GM12878 (cell line): ENCODE data around the gene ZSCAN20. TPM values are rescaled to one million over a fixed set of nuclear protein-coding genes. Genes with fewer than 3 reads are reported as not detected.

ENCODE experiments used
- ATAC-seq: fragments of 200-7000 bp; cut with Tn5 transposase; 3 replicates; pipeline ENCODE4 v1.9.1; 2020; ENCODE audit warnings: mild to moderate bottlenecking, moderate library complexity
- BruUV-seq: library from RNA; stranded (reverse); fragments of 400-500 nt; replicated peaks from 2 replicates; lab custom pipeline; 2021; lab: Mats Ljungman, UMichigan
- CTCF ChIA-PET: fragments of 300-600 bp; sonication (Branson Sonifier 250); formaldehyde crosslinking; extraction: SDS; loops from one replicate; lab custom pipeline; 2021; ENCODE audit warnings: inconsistent platforms; lab: Yijun Ruan, JAX
- POLR2A ChIA-PET: fragments of 350-600 bp; formaldehyde crosslinking; extraction: SDS; loops from one replicate; lab custom pipeline; 2021; ENCODE audit warnings: inconsistent platforms; lab: Charles Lee
- RAD21 ChIA-PET: fragments of 300-600 bp; sonication (Branson Sonifier 250); formaldehyde crosslinking; loops from one replicate; lab custom pipeline; 2023; ENCODE audit warnings: antibody characterized with exemption; ENCODE audit not compliant: unreplicated experiment; lab: Charles Lee
- SMC1A ChIA-PET: fragments of 300-600 bp; sonication (Branson Sonifier 250); formaldehyde crosslinking; loops from one replicate; lab custom pipeline; 2023; ENCODE audit not compliant: unreplicated experiment, uncharacterized antibody; lab: Charles Lee
- DNase-seq: peaks from one replicate; pipeline ENCODE4 v3.0.0-alpha.2; 2011; ENCODE audit warnings: low read depth, low spot score
- FAIRE-seq: peaks from 3 replicates; lab custom pipeline; 2011; peaks lifted over from hg19 to GRCh38; lab: Jason Lieb, UNC
- H2AFZ ChIP-seq: 2 replicates; pipeline ENCODE4 v1.6.0; 2011; ENCODE audit warnings: low read depth, low read length, control low read depth; ENCODE audit not compliant: control insufficient read depth
- H3K27ac ChIP-seq: 2 replicates; pipeline ENCODE4 v1.5.1; 2011; ENCODE audit warnings: control low read depth; ENCODE audit not compliant: control insufficient read depth, insufficient read depth
- H3K27me3 ChIP-seq, 2 experiments: replicated peaks in 1 of 2; 2 replicates each; pipeline versions ENCODE4 v1.6.0 to v1.6.1; 2011; ENCODE audit warnings: low read length in 1 of 2; ENCODE audit not compliant: control insufficient read depth in 2 of 2, insufficient read depth in 2 of 2
- H3K36me3 ChIP-seq, 2 experiments: 2 replicates each; pipeline ENCODE4 v1.5.1; 2011; ENCODE audit warnings: low read length in 1 of 2; ENCODE audit not compliant: control insufficient read depth in 2 of 2, insufficient read depth in 2 of 2
- H3K4me1 ChIP-seq: 2 replicates; pipeline ENCODE4 v1.6.1; 2011; ENCODE audit warnings: mild to moderate bottlenecking, low read length, moderate library complexity, mixed read lengths; ENCODE audit not compliant: control insufficient read depth, insufficient read depth
- H3K4me2 ChIP-seq: 2 replicates; pipeline ENCODE4 v1.6.0; 2011; ENCODE audit warnings: control low read depth; ENCODE audit not compliant: control insufficient read depth, insufficient read depth
- H3K4me3 ChIP-seq: fragments of 200-600 bp; sonication (generic); 2 replicates; pipeline ENCODE4 v1.5.1; 2016
- H3K79me2 ChIP-seq: 2 replicates; pipeline ENCODE4 v1.6.0; 2011; ENCODE audit warnings: low read length; ENCODE audit not compliant: control insufficient read depth, insufficient read depth
- H3K9ac ChIP-seq: 2 replicates; pipeline ENCODE4 v1.8.0; 2011; ENCODE audit warnings: low read length, control low read depth, mixed read lengths; ENCODE audit not compliant: control insufficient read depth, insufficient read depth
- H3K9me3 ChIP-seq: replicated peaks from 3 replicates; pipeline ENCODE4 v1.5.1; 2011; ENCODE audit warnings: mild to moderate bottlenecking, low read length; ENCODE audit not compliant: control insufficient read depth, insufficient read depth
- H4K20me1 ChIP-seq: 2 replicates; pipeline ENCODE4 v1.6.0; 2011; ENCODE audit not compliant: control insufficient read depth, insufficient read depth
- BCL3 ChIP-seq: IDR thresholded peaks from 2 replicates; pipeline ENCODE4 v1.6.1; 2011; ENCODE audit warnings: borderline replicate concordance, low read depth, mild to moderate bottlenecking, moderate library complexity, low read length; ENCODE audit not compliant: insufficient read depth, poor library complexity, severe bottlenecking
- BMI1 ChIP-seq: fragments of 450-650 bp; IDR thresholded peaks from 2 replicates; pipeline ENCODE4 v1.6.1; 2016; ENCODE audit warnings: mild to moderate bottlenecking, moderate library complexity, borderline replicate concordance
- CEBPZ ChIP-seq: fragments of 150-350 bp; IDR thresholded peaks from 2 replicates; pipeline ENCODE4 v1.6.1; 2016; ENCODE audit warnings: low read depth, low read length
- CHD1 ChIP-seq: IDR thresholded peaks from 2 replicates; pipeline ENCODE4 v1.6.1; 2012; ENCODE audit warnings: low read depth, low read length, improper control_type of control experiment
- HCFC1 ChIP-seq: fragments of 150-350 bp; IDR thresholded peaks from 2 replicates; pipeline ENCODE4 v1.6.1; 2014; ENCODE audit warnings: low read length
- MTA3 ChIP-seq: IDR thresholded peaks from 2 replicates; pipeline ENCODE4 v1.6.1; 2012; ENCODE audit warnings: low read length, inconsistent platforms, borderline replicate concordance
- NBN ChIP-seq: fragments of 450-650 bp; IDR thresholded peaks from 2 replicates; pipeline ENCODE4 v1.6.1; 2016
- PAX5 ChIP-seq: IDR thresholded peaks from 2 replicates; pipeline ENCODE4 v1.6.1; 2011; ENCODE audit warnings: low read depth, low read length, borderline replicate concordance
- PKNOX1 ChIP-seq: fragments of 450-650 bp; IDR thresholded peaks from 2 replicates; pipeline ENCODE4 v1.6.1; 2016; ENCODE audit warnings: mild to moderate bottlenecking
- RCOR1 ChIP-seq: conservative IDR thresholded peaks from 2 replicates; pipeline ENCODE4 v1.6.1; 2012; ENCODE audit warnings: low read depth, low read length, improper control_type of control experiment
- SKIL ChIP-seq: fragments of 450-650 bp; IDR thresholded peaks from 2 replicates; pipeline ENCODE4 v1.6.1; 2017; ENCODE audit warnings: mild to moderate bottlenecking, low read depth, inconsistent platforms; ENCODE audit not compliant: poor library complexity, severe bottlenecking
- SMAD1 ChIP-seq: fragments of 450-650 bp; IDR thresholded peaks from 2 replicates; pipeline ENCODE4 v1.6.1; 2018; ENCODE audit warnings: mild to moderate bottlenecking, low read depth; ENCODE audit not compliant: partially characterized antibody
- ZBTB33 ChIP-seq: fragments of 450-650 bp; IDR thresholded peaks from 2 replicates; pipeline ENCODE4 v1.6.1; 2017; ENCODE audit warnings: mild to moderate bottlenecking
- ZNF24 ChIP-seq: fragments of 450-650 bp; IDR thresholded peaks from 2 replicates; pipeline ENCODE4 v1.6.1; 2017; ENCODE audit warnings: antibody characterized with exemption, mild to moderate bottlenecking
- WGBS: methylation state at CpG from one replicate; pipeline ENCODE4 v1.1.6; 2016; ENCODE audit warnings: low lambda C conversion rate; ENCODE audit not compliant: insufficient replicate concordance, insufficient coverage; ENCODE audit errors: missing lambda C conversion rate; 5-methylcytosine and 5-hydroxymethylcytosine counted together
- in situ Hi-C: fragments of 300-500 bp; cut with MboI; formaldehyde crosslinking; loops from 9 replicates; pipeline ENCODE4 v1.14.3; 2018; ENCODE audit warnings: mixed read lengths
- intact Hi-C: fragments of 100-400 bp; cut with micrococcal nuclease; formaldehyde crosslinking; loops from one replicate; pipeline ENCODE4 v1.14.2; 2022; ENCODE audit not compliant: unreplicated experiment
- polyA plus RNA-seq, 11 experiments: library from polyadenylated mRNA; depleted of rRNA in 4 of 11; unstranded in 6 of 11; stranded (reverse) in 5 of 11; fragments of >200 nt; fragmentation: Nextera tagmentation in 4 of 11; fragmentation: Illumina TruSeq in 1 of 11; extraction: Ambion mirVana in 4 of 11; extraction: Trizol in 1 of 11; gene quantifications; 1 replicate in 1 of 11; 2 replicates in 10 of 11; pipeline versions ENCODE4 v1.2.1 to v1.2.3, GENCODE V29; 2011 to 2016; ENCODE audit warnings: inconsistent platforms in 2 of 11, missing spikeins in 2 of 11, low read depth in 1 of 11
- total RNA-seq, 4 experiments: library from RNA; depleted of rRNA in 3 of 4; stranded (reverse); fragments of >200 nt in 3 of 4; fragmentation: Illumina TruSeq in 1 of 4; extraction: Trizol in 1 of 4; gene quantifications; 2 replicates each; pipeline versions ENCODE4 v1.2.1 to v1.2.3, GENCODE V29; 2013 to 2021

Gene ZSCAN20
- total and polyA plus RNA-seq, 10 of the 15 experiments (the other 5 are each of a cell fraction or from before 2014, with no cell fraction given) = 0.35 to 5.1 (median 2.4) TPM

- TF ChIP-seq MTA3 (no peak), NBN (no peak)
Measured at GRCh38 chr1:33502726-33503125, 30.3 kb downstream of the ZSCAN20 start (continued).

- Histone ChIP-seq H3K9ac (no peak overlapping the region), H3K79me2 (no peaks in the 10 kb centered on the region), H4K20me1 (no peaks in the 10 kb centered on the region), H2AFZ (no peak overlapping the region), H3K36me3 (no peaks in the 10 kb centered on the region), H3K27ac (no peak overlapping the region), H3K27me3 (no peaks in the 10 kb centered on the region), H3K9me3 (no peaks in the 10 kb centered on the region; the same call in 2 of the 3 replicates), H3K4me2 (no peak overlapping the region), H3K4me1 (no peaks in the 10 kb centered on the region), H3K4me3 (no peak overlapping the region)
- DNase-seq = no peak
- intact Hi-C loops (no loop called here), in situ Hi-C loops (no loop called here)
- BruUV-seq = no TSS peak
- ChIA-PET RAD21 (no interaction called here), POLR2A (no interaction called here), SMC1A (no interaction called here), CTCF (no interaction called here)
- no peak for FAIRE-seq
- WGBS = 5% methylated on average over 1 of the region's 1 CpG
- ATAC-seq = no peak
- no peak for TF ChIP-seq BMI1
- no peak for TF ChIP-seq PAX5
- no peak for TF ChIP-seq BCL3
- TF ChIP-seq HCFC1 = no peak
- TF ChIP-seq SKIL = no peak
- TF ChIP-seq CEBPZ = no peak
- TF ChIP-seq SMAD1 = no peak
- no peak for TF ChIP-seq PKNOX1
- no peak for TF ChIP-seq ZNF24
- TF ChIP-seq CHD1 = no peak
- TF ChIP-seq RCOR1 = no peak
- no peak for TF ChIP-seq ZBTB33
Measured at GRCh38 chr1:33503506-33503905, 31.1 kb downstream of the ZSCAN20 start.
